ENCODE results near the gene MAMSTR.

The MAMSTR gene

DNA sequence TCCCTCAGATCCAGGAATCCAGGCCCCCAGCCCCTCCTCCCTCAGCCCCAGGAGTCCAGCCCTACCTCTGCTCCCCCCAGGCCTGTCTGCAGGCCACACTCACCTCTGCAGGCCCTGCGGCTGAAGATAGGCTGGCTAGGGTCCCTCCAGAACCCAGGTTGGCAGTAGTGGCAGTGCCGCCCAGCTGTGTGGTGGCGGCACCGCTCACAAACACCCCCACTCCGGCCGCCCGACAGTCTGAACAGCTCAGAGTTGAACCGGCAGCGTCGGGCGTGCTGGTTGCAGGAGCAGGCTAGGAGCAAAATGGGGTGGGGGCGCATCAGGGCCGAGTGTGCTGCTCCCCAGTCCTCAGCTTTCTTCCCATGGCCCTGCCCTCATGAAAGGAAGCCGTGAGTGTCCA is 55.0 kb downstream of the MAMSTR start:
- no peak for DNase-seq (ENCODE audit: low read depth)

DNA sequence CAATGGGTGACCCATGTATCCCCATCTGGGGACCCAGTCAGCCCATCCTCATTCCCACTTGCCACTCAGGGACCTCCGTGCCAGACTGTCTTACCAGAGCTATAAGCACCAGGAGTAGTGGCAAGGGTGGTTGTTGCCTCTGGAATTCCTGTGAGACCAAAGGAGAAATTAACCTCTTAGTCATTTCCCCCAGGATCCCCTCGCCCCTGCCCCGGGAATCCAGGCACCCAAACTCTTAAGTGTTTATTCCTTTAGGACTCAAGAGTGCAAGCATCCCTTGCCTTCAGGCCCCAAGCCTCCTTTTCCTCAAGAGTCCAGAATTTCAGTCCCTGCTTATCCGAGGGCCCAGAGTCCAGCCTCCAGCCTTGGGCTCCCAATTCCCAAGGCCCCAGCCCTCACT is 55.9 kb downstream of the MAMSTR start:
- DNase-seq (ENCODE audit: low read depth) = no peak

All from activated T-cell treated with anti-CD3 and anti-CD28 coated beads for 24 hours (primary cell).